Neuronal stem cell (in vitro differentiated cells): Measurements from ENCODE around the gene GID8.
A peak's percentile ranks its signal among the peaks of the same experiment; 100 is the strongest.

Source experiments
- DNase-seq: peaks from one replicate; pipeline ENCODE4 v3.0.0-alpha.2; 2013; ENCODE audit warnings: low spot score
- H2AFZ ChIP-seq: one replicate; pipeline ENCODE4 v1.6.1; 2013; ENCODE audit warnings: mild to moderate bottlenecking, low read length, inconsistent platforms
- H2AK5ac ChIP-seq: 2 replicates; pipeline ENCODE4 v1.6.1; 2013; ENCODE audit warnings: low read depth, mild to moderate bottlenecking, inconsistent platforms, low read length, moderate library complexity, mixed read lengths
- H2BK120ac ChIP-seq: 2 replicates; pipeline ENCODE4 v1.6.1; 2013; ENCODE audit warnings: low read depth, mild to moderate bottlenecking, inconsistent platforms, low read length, moderate library complexity, mixed read lengths
- H2BK12ac ChIP-seq: one replicate; pipeline ENCODE4 v1.6.1; 2013; ENCODE audit warnings: low read length, inconsistent platforms
- H2BK15ac ChIP-seq: 2 replicates; pipeline ENCODE4 v1.6.1; 2013; ENCODE audit warnings: mild to moderate bottlenecking, low read length, inconsistent platforms, mixed read lengths
- H2BK5ac ChIP-seq: one replicate; pipeline ENCODE4 v1.6.1; 2013; ENCODE audit warnings: inconsistent platforms, mild to moderate bottlenecking, low read length, moderate library complexity
- H3K14ac ChIP-seq: one replicate; pipeline ENCODE4 v1.6.1; 2013; ENCODE audit warnings: low read length, inconsistent platforms
- H3K18ac ChIP-seq: 2 replicates; pipeline ENCODE4 v1.6.1; 2013; ENCODE audit warnings: low read length, inconsistent platforms
- H3K23ac ChIP-seq: 2 replicates; pipeline ENCODE4 v1.6.1; 2013; ENCODE audit warnings: low read depth, mild to moderate bottlenecking, mixed read lengths, low read length, inconsistent platforms; ENCODE audit not compliant: poor library complexity
- H3K27ac ChIP-seq: replicated peaks from 3 replicates; pipeline ENCODE4 v1.5.1; 2013; ENCODE audit warnings: low read length, inconsistent platforms
- H3K27me3 ChIP-seq, 3 experiments: 2 replicates each; pipeline ENCODE4 v1.6.1; 2013; ENCODE audit warnings: low read length in 3 of 3, mild to moderate bottlenecking in 2 of 3, inconsistent platforms in 1 of 3, low read depth in 1 of 3, mixed read lengths in 1 of 3, moderate library complexity in 1 of 3; ENCODE audit not compliant: control insufficient read depth in 3 of 3, insufficient read depth in 3 of 3
- H3K36me3 ChIP-seq, 2 donors: replicated peaks in 1 of 2; 2 replicates each; pipeline ENCODE4 v1.6.1; 2013; ENCODE audit warnings: low read length in 2 of 2; ENCODE audit not compliant: control insufficient read depth in 2 of 2, insufficient read depth in 2 of 2
- H3K4ac ChIP-seq: 2 replicates; pipeline ENCODE4 v1.6.1; 2013; ENCODE audit warnings: inconsistent platforms, mild to moderate bottlenecking, low read length, moderate library complexity
- H3K4me1 ChIP-seq, 2 donors: 1 replicate in 1 of 2; 2 replicates in 1 of 2; pipeline ENCODE4 v1.6.1; 2013; ENCODE audit warnings: low read length in 2 of 2, low read depth in 1 of 2; ENCODE audit not compliant: control insufficient read depth in 2 of 2, insufficient read depth in 1 of 2
- H3K4me2 ChIP-seq: one replicate; pipeline ENCODE4 v1.6.1; 2013; ENCODE audit warnings: mild to moderate bottlenecking, low read length, inconsistent platforms; ENCODE audit not compliant: insufficient read depth, poor library complexity, severe bottlenecking
- H3K4me3 ChIP-seq, 2 donors: 2 replicates each; pipeline ENCODE4 v1.5.1; 2013; ENCODE audit warnings: low read length in 2 of 2, mild to moderate bottlenecking in 2 of 2, inconsistent platforms in 1 of 2, moderate library complexity in 1 of 2
- H3K79me1 ChIP-seq: one replicate; pipeline ENCODE4 v1.6.1; 2013; ENCODE audit warnings: low read depth, mild to moderate bottlenecking, inconsistent platforms, low read length, moderate library complexity
- H3K9ac ChIP-seq: one replicate; pipeline ENCODE4 v1.6.1; 2013; ENCODE audit warnings: mild to moderate bottlenecking, low read depth, low read length, inconsistent platforms; ENCODE audit not compliant: poor library complexity
- H3K9me3 ChIP-seq, 2 donors: replicated peaks in 1 of 2; 2 replicates each; pipeline versions ENCODE3 to v1.6.1; 2013; ENCODE audit warnings: low read length in 2 of 2, mild to moderate bottlenecking in 2 of 2, inconsistent platforms in 1 of 2, low read depth in 1 of 2, mixed read lengths in 1 of 2, moderate library complexity in 1 of 2; ENCODE audit not compliant: control insufficient read depth in 2 of 2, insufficient read depth in 1 of 2
- H4K8ac ChIP-seq: one replicate; pipeline ENCODE4 v1.6.1; 2013; ENCODE audit warnings: low read depth, mild to moderate bottlenecking, inconsistent platforms, low read length, moderate library complexity
- H4K91ac ChIP-seq: one replicate; pipeline ENCODE4 v1.6.1; 2013; ENCODE audit warnings: low read length, low read depth, mild to moderate bottlenecking, inconsistent platforms; ENCODE audit not compliant: poor library complexity
- WGBS, 2 donors: extraction: QIAGEN DNeasy Blood & Tissue Kit; methylation state at CpG; one replicate each; pipeline ENCODE4 v1.1.7; 2013; ENCODE audit warnings: missing lambda C conversion rate in 2 of 2, mixed read lengths in 1 of 2; ENCODE audit not compliant: insufficient read length in 2 of 2, insufficient replicate concordance in 1 of 2; ENCODE audit errors: extremely low coverage in 2 of 2; 5-methylcytosine and 5-hydroxymethylcytosine counted together

GID8 gene

GRCh38 chr20:62956387-62957135 lies 18.6 kb downstream of the GID8 start:
- Histone ChIP-seq H4K91ac (no peak overlapping the region), H2AK5ac (peak overlapping the region; percentile 86), H2AFZ (no peak overlapping the region), H3K36me3 (peaks cover 0 to 4% of the 10 kb centered on the region in 2 donors), H2BK120ac (peak overlapping the region; percentile 94), H3K14ac (peak overlapping the region; percentile 38), H3K4me3 (no peak overlapping the region), H4K8ac (no peak overlapping the region), H2BK12ac (peak overlapping the region; percentile 90), H3K27ac (no peak overlapping the region), H3K79me1 (peaks cover 6% of the 10 kb centered on the region), H2BK15ac (peak overlapping the region; percentile 75), H3K9me3 (peaks cover 0 to 5% of the 10 kb centered on the region in 2 donors), H2BK5ac (peak overlapping the region; percentile 66), H3K4me2 (no peak overlapping the region), H3K4me1 (peaks cover 18 to 21% of the 10 kb centered on the region in 2 donors), H3K4ac (no peak overlapping the region), H3K27me3 (peaks cover 0 to 3% (median 0%) of the 10 kb centered on the region in 3 experiments), H3K23ac (peak overlapping the region; percentile 17), H3K18ac (peak overlapping the region; percentile 76), H3K9ac (peak overlapping the region; percentile 77)
- no peak for DNase-seq
- no CpG with 5 or more reads among the region's 25 CpGs for WGBS, 2 donors

- DNase-seq, result no peak
- peak overlapping the region; percentile 99 for H2BK12ac ChIP-seq
- H3K18ac ChIP-seq, result peak overlapping the region; percentile 76
- peak overlapping the region; percentile 24 for H2BK5ac ChIP-seq
- no peak overlapping the region for H3K27ac ChIP-seq
- H3K4me2 ChIP-seq, result peak overlapping the region; percentile 2
- H3K9me3 ChIP-seq, result peaks cover 0 to 5% of the 10 kb centered on the region in 2 donors
- peak overlapping the region; percentile 64 for H2BK15ac ChIP-seq
- H3K4me3 ChIP-seq, result peak overlapping the region in 1 of 2 donors; percentile 70
- peak overlapping the region; percentile 97 for H3K14ac ChIP-seq
- H2AFZ ChIP-seq, result no peak overlapping the region
- peaks cover 18 to 20% of the 10 kb centered on the region in 2 donors for H3K4me1 ChIP-seq
- H3K23ac ChIP-seq, result peak overlapping the region; percentile 85
- H3K9ac ChIP-seq, result peak overlapping the region; percentile 60
- H3K27me3 ChIP-seq, result peaks cover 0 to 3% (median 0%) of the 10 kb centered on the region in 3 experiments
- WGBS, 2 donors, result no CpG with 5 or more reads among the region's 36 CpGs
- peak overlapping the region; percentile 11 for H3K4ac ChIP-seq
- H4K91ac ChIP-seq, result no peak overlapping the region
- peaks cover 6% of the 10 kb centered on the region for H3K79me1 ChIP-seq
- peak overlapping the region; percentile 83 for H2BK120ac ChIP-seq
- H3K36me3 ChIP-seq, result peaks cover 0 to 4% of the 10 kb centered on the region in 2 donors
- H4K8ac ChIP-seq, result peak overlapping the region; percentile 19
- H2AK5ac ChIP-seq, result peak overlapping the region; percentile 86
These were observed 19.5 kb downstream of the GID8 start for GRCh38 chr20:62957136-62958117.

GRCh38 chr20:62958388-62959100 lies 20.6 kb downstream of the GID8 start:
- Histone ChIP-seq H3K9ac (no peak overlapping the region), H2BK120ac (no peak overlapping the region), H2AK5ac (peak overlapping the region; percentile 74), H3K9me3 (peaks cover 0 to 5% of the 10 kb centered on the region in 2 donors), H4K91ac (peak overlapping the region; percentile 22), H3K4me1 (peaks cover 13 to 15% of the 10 kb centered on the region in 2 donors), H2BK15ac (peak overlapping the region; percentile 64), H3K14ac (no peak overlapping the region), H3K27me3 (peaks cover 0 to 4% (median 0%) of the 10 kb centered on the region in 3 experiments), H3K27ac (no peak overlapping the region), H3K79me1 (peaks cover 4% of the 10 kb centered on the region), H3K23ac (no peak overlapping the region), H3K18ac (peak overlapping the region; percentile 11), H3K36me3 (peaks cover 0 to 4% of the 10 kb centered on the region in 2 donors), H3K4ac (no peak overlapping the region), H4K8ac (no peak overlapping the region), H2BK5ac (no peak overlapping the region), H2AFZ (peak overlapping the region; percentile 33), H3K4me3 (no peak overlapping the region), H3K4me2 (no peak overlapping the region), H2BK12ac (no peak overlapping the region)
- no CpG with 5 or more reads among the region's 10 CpGs for WGBS, 2 donors
- no peak for DNase-seq
